K562 (cell line): ENCODE results near the gene PPP1R3A. TPM values are rescaled to one million over a fixed set of nuclear protein-coding genes. Genes with fewer than 3 reads are reported as not detected.

Experiments
- ATAC-seq: fragments of 200-7000 bp; cut with Tn5 transposase; 3 replicates; pipeline ENCODE4 v1.9.1; 2020; ENCODE audit warnings: moderate library complexity
- BruUV-seq: library from RNA; stranded (reverse); fragments of 400-500 nt; replicated peaks from 2 replicates; lab custom pipeline; 2021; lab: Mats Ljungman, UMichigan
- CTCF ChIA-PET: fragments of 300-600 bp; formaldehyde crosslinking; extraction: SDS; loops from one replicate; lab custom pipeline; 2021; ENCODE audit warnings: low intra/inter-chr PET ratio; lab: Yijun Ruan, JAX
- POLR2A ChIA-PET: fragments of 300-600, 350-650 bp; sonication (Branson Sonifier 250); formaldehyde crosslinking; extraction: SDS; loops from one replicate; lab custom pipeline; 2021; ENCODE audit warnings: antibody characterized with exemption, inconsistent platforms; lab: Yijun Ruan, JAX
- DNase-seq, 4 experiments: peaks; one replicate each; pipeline versions ENCODE4 v3.0.0 to v3.0.0-alpha.2; 2011 to 2018; ENCODE audit warnings: low spot score in 3 of 4, mixed read lengths in 3 of 4; ENCODE audit errors: extremely low read depth in 1 of 4
- FAIRE-seq: peaks from 2 replicates; lab custom pipeline; 2011; peaks lifted over from hg19 to GRCh38; lab: Jason Lieb, UNC
- H2AFZ ChIP-seq: 2 replicates; pipeline ENCODE4 v1.6.0; 2011; ENCODE audit warnings: low read depth, low read length, control low read depth, inconsistent platforms
- H3K27ac ChIP-seq: fragments of 200-600 bp; 3 replicates; pipeline ENCODE4 v1.8.0; 2011; ENCODE audit warnings: low read depth, mild to moderate bottlenecking, control low read depth, inconsistent platforms, low read length, moderate library complexity, mixed read lengths; ENCODE audit errors: extremely low read depth
- H3K27me3 ChIP-seq, 2 experiments: fragments of 300-600 bp in 1 of 2; 2 replicates in 1 of 2; 3 replicates in 1 of 2; pipeline versions ENCODE4 v1.6.0 to v1.8.0; 2011; ENCODE audit warnings: inconsistent platforms in 2 of 2, low read length in 2 of 2, mild to moderate bottlenecking in 1 of 2, mixed read lengths in 1 of 2, moderate library complexity in 1 of 2; ENCODE audit not compliant: control insufficient read depth in 2 of 2, insufficient read depth in 2 of 2
- H3K36me3 ChIP-seq: fragments of 300-600 bp; 3 replicates; pipeline ENCODE4 v1.8.0; 2011; ENCODE audit warnings: mild to moderate bottlenecking, low read length, inconsistent platforms; ENCODE audit not compliant: control insufficient read depth, insufficient read depth
- H3K4me1 ChIP-seq, 2 experiments: fragments of 200-600 bp in 1 of 2; replicated peaks in 1 of 2; 2 replicates in 1 of 2; 3 replicates in 1 of 2; pipeline versions ENCODE4 v1.5.1 to v1.8.0; 2011; ENCODE audit warnings: inconsistent platforms in 2 of 2, low read length in 2 of 2, mild to moderate bottlenecking in 1 of 2, mixed read lengths in 1 of 2, moderate library complexity in 1 of 2; ENCODE audit not compliant: control insufficient read depth in 2 of 2, insufficient read depth in 2 of 2
- H3K4me2 ChIP-seq: 2 replicates; pipeline ENCODE4 v1.6.1; 2011; ENCODE audit warnings: low read length, control low read depth, inconsistent platforms, mixed read lengths; ENCODE audit not compliant: insufficient read depth
- H3K4me3 ChIP-seq: fragments of 200-600 bp; sonication (generic), shearing (Covaris generic); 2 replicates; pipeline ENCODE4 v1.5.1; 2016; ENCODE audit warnings: control low read depth, inconsistent platforms
- H3K79me2 ChIP-seq: fragments of 200-600 bp; 3 replicates; pipeline ENCODE4 v1.8.0; 2011; ENCODE audit warnings: low read length, inconsistent platforms; ENCODE audit not compliant: control insufficient read depth, insufficient read depth
- H3K9ac ChIP-seq, 2 experiments: 2 replicates each; pipeline versions ENCODE4 v1.6.0 to v1.6.1; 2011; ENCODE audit warnings: low read depth in 2 of 2, low read length in 2 of 2, control low read depth in 1 of 2, inconsistent platforms in 1 of 2, mild to moderate bottlenecking in 1 of 2, mixed read lengths in 1 of 2; ENCODE audit not compliant: insufficient read depth in 1 of 2
- H3K9me1 ChIP-seq: one replicate; pipeline ENCODE4 v1.6.0; 2011; ENCODE audit warnings: inconsistent platforms, mild to moderate bottlenecking, low read length, moderate library complexity; ENCODE audit not compliant: control insufficient read depth, insufficient read depth
- H3K9me3 ChIP-seq: replicated peaks from 2 replicates; pipeline ENCODE4 v1.5.1; 2011; ENCODE audit warnings: low read depth, low read length, inconsistent platforms; ENCODE audit not compliant: control insufficient read depth, insufficient read depth
- H4K20me1 ChIP-seq: replicated peaks from 2 replicates; pipeline ENCODE4 v1.6.1; 2011; ENCODE audit warnings: low read length, inconsistent platforms, mixed read lengths; ENCODE audit not compliant: control insufficient read depth, insufficient read depth
- ARID4B ChIP-seq: sonication (generic); formaldehyde crosslinking; IDR thresholded peaks from 2 replicates; pipeline ENCODE4 v1.8.0; 2022; ENCODE audit warnings: mild to moderate bottlenecking, missing genetic modification reagents
- BRD9 ChIP-seq: fragments of 450-650 bp; IDR thresholded peaks from 2 replicates; pipeline ENCODE4 v1.6.1; 2018; ENCODE audit warnings: low read depth; ENCODE audit not compliant: partially characterized antibody
- CBFA2T2 ChIP-seq: fragments of 450-650 bp; conservative IDR thresholded peaks from 2 replicates; pipeline ENCODE4 v1.6.1; 2017; ENCODE audit warnings: mild to moderate bottlenecking
- CHD2 ChIP-seq: IDR thresholded peaks from 2 replicates; pipeline ENCODE4 v1.6.1; 2011; ENCODE audit warnings: low read depth, low read length
- ERF ChIP-seq: fragments of 450-650 bp; formaldehyde crosslinking; IDR thresholded peaks from 2 replicates; pipeline ENCODE4 v1.4.0; 2020; ENCODE audit warnings: mild to moderate bottlenecking, mixed read lengths
- GATAD2B ChIP-seq: fragments of 450-650 bp; IDR thresholded peaks from 2 replicates; pipeline ENCODE4 v1.6.1; 2017; ENCODE audit warnings: mild to moderate bottlenecking, borderline replicate concordance
- MEF2A ChIP-seq: IDR thresholded peaks from 2 replicates; pipeline ENCODE4 v1.6.1; 2011; ENCODE audit warnings: low read depth, mild to moderate bottlenecking, low read length, moderate library complexity; ENCODE audit not compliant: control insufficient read depth
- MIER1 ChIP-seq: fragments of 450-650 bp; IDR thresholded peaks from 2 replicates; pipeline ENCODE4 v1.6.1; 2016; ENCODE audit warnings: antibody characterized with exemption, mild to moderate bottlenecking, low read depth
- NFE2L1 ChIP-seq: fragments of 450-650 bp; IDR thresholded peaks from 2 replicates; pipeline ENCODE4 v1.6.1; 2016; ENCODE audit warnings: missing genetic modification characterization, low read depth, mild to moderate bottlenecking, missing compliant biosample characterization, moderate library complexity, borderline replicate concordance
- POLR2A ChIP-seq: fragments of 450-650 bp; conservative IDR thresholded peaks from 2 replicates; pipeline ENCODE4 v1.6.1; 2016
- RBM25 ChIP-seq: fragments of 200-400 bp; formaldehyde crosslinking; IDR thresholded peaks from 2 replicates; pipeline ENCODE4 v1.6.1; 2018; ENCODE audit warnings: low read length, low read depth, moderate library complexity; ENCODE audit not compliant: severe bottlenecking
- ZNF644 ChIP-seq: fragments of 200-800 bp; sonication (Bioruptor generic); IDR thresholded peaks from 2 replicates; pipeline ENCODE4 v1.6.1; 2016; ENCODE audit warnings: low read depth, missing genetic modification characterization, missing compliant biosample characterization
- WGBS: fragments of 100-300 bp; shearing (Covaris generic); methylation state at CpG from one replicate; pipeline ENCODE4 v1.1.6; 2016; ENCODE audit warnings: low coverage, mixed read lengths; ENCODE audit not compliant: insufficient coverage; ENCODE audit errors: missing lambda C conversion rate; 5-methylcytosine and 5-hydroxymethylcytosine counted together
- in situ Hi-C: fragments of 300-500 bp; cut with MboI; formaldehyde crosslinking; loops from 4 replicates; pipeline ENCODE4 v1.15.0; 2018; ENCODE audit warnings: inconsistent platforms, mixed read lengths
- intact Hi-C: fragments of 100-400 bp; cut with micrococcal nuclease; formaldehyde crosslinking; loops from 2 replicates; pipeline ENCODE4 v1.14.2; 2022
- polyA plus RNA-seq, 8 experiments: library from polyadenylated mRNA; depleted of rRNA in 4 of 8; stranded (reverse) in 5 of 8; unstranded in 3 of 8; fragments of >200 nt; fragmentation: Nextera tagmentation in 2 of 8; fragmentation: Illumina TruSeq in 1 of 8; extraction: Ambion mirVana in 2 of 8; extraction: Trizol in 1 of 8; gene quantifications; 2 replicates each; pipeline versions ENCODE4 v1.2.1 to v1.2.3, GENCODE V29; 2011 to 2014; ENCODE audit warnings: inconsistent platforms in 1 of 8, missing spikeins in 1 of 8
- total RNA-seq, 7 experiments: library from RNA; depleted of rRNA in 6 of 7; stranded (reverse); fragments of >200 nt in 6 of 7; fragmentation: Illumina TruSeq in 2 of 7; extraction: Trizol in 2 of 7; gene quantifications; 2 replicates each; pipeline versions ENCODE4 v1.2.1 to v1.2.3, GENCODE V29; 2011 to 2021; ENCODE audit warnings: low replicate concordance in 1 of 7
- TF ChIP-seq, protein P1 (sequence below), 2 experiments: IDR thresholded peaks; 2 replicates each; pipeline ENCODE4 v1.6.1; 2011; ENCODE audit warnings: borderline replicate concordance in 1 of 2, control low read depth in 1 of 2, low read depth in 1 of 2, low read length in 1 of 2, mild to moderate bottlenecking in 1 of 2, mixed read lengths in 1 of 2, moderate library complexity in 1 of 2; ENCODE audit not compliant: insufficient read depth in 1 of 2, insufficient read length in 1 of 2, poor library complexity in 1 of 2, severe bottlenecking in 1 of 2; ENCODE audit errors: extremely low read depth in 1 of 2

The PPP1R3A gene
- total and polyA plus RNA-seq, 9 of the 15 experiments (the other 6 are each of a cell fraction or from before 2014, with no cell fraction given) = 0.01 to 0.03 TPM; not detected in 7

DNA sequence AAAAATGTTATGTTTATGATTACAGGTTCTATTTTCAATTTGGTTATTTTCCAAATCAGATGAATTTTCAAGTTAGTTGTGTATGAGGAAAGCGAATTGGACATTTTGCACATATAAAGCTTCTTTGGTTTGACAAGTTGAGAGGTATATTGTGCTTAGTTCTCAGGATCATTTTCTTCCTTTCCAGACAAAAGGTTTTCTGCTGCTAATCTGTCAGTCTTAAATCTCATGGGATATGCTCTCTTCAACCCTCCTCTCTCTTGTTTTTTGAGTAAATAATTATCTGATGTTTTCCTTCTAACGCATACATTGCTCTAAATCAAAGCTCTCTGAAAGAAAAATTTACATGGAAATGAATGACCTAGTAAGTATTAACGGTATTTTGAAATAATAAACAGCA, 77.9 kb downstream of the PPP1R3A start (continued):
- TF ChIP-seq ARID4B (CRISPR knock-in tag) (no peak), NFE2L1 (no peak), GATAD2B (no peak), BRD9 (no peak)
- TF ChIP-seq, all 486 proteins: peak for 0

- H3K9me3 ChIP-seq = no peaks in the 10 kb centered on the region
- DNase-seq (no peak), ATAC-seq (no peak), FAIRE-seq (no peak)
- in situ Hi-C loops = no loop called here
- H3K27me3 ChIP-seq = no peaks in the 10 kb centered on the region
- no peaks in the 10 kb centered on the region for H4K20me1 ChIP-seq
- H2AFZ ChIP-seq = no peak overlapping the region
- no TSS peak for BruUV-seq
- intact Hi-C loops = no loop called here
- H3K27ac ChIP-seq = no peak overlapping the region
- H3K79me2 ChIP-seq = no peaks in the 10 kb centered on the region
- ChIA-PET CTCF (no interaction called here), POLR2A (no interaction called here)
- H3K4me1 ChIP-seq = no peaks in the 10 kb centered on the region
- no peaks in the 10 kb centered on the region for H3K36me3 ChIP-seq
- no peak overlapping the region for H3K4me3 ChIP-seq
- H3K9ac ChIP-seq = no peak overlapping the region
- H3K4me2 ChIP-seq = no peak overlapping the region
- TF ChIP-seq ZNF644 (tag) (no peak), MIER1 (no peak), RBM25 (no peak), POLR2A (no peak), ERF (CRISPR knock-in tag) (no peak), MEF2A (no peak), CHD2 (no peak), CBFA2T2 (no peak)
- TF ChIP-seq, protein P1, sequence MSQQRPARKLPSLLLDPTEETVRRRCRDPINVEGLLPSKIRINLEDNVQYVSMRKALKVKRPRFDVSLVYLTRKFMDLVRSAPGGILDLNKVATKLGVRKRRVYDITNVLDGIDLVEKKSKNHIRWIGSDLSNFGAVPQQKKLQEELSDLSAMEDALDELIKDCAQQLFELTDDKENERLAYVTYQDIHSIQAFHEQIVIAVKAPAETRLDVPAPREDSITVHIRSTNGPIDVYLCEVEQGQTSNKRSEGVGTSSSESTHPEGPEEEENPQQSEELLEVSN (IDR thresholded peaks at IDR 0.05; ENCODE audit: borderline replicate concordance in 1 of 2, extremely low read depth in 1 of 2, insufficient read depth in 1 of 2, insufficient read length in 1 of 2, low read depth in 1 of 2, low read length in 1 of 2, poor library complexity in 1 of 2, severe bottlenecking in 1 of 2) = no peak
- H3K9me1 ChIP-seq = no peaks in the 10 kb centered on the region
- WGBS = 2% methylated on average over 2 of the region's 2 CpGs
Measured at GRCh38 chr7:113835367-113835766, 83.4 kb downstream of the PPP1R3A start.
